NCI-H146 treated with DMSO at 0.1 percent for 48 hours (cell line): ENCODE data around the gene MYO19.
"Not testable (repeated sequence)": the region's sequence is repeated elsewhere in the genome, so short reads cannot be mapped to it uniquely, and the experiment has no call there.

Experiments
- DNase-seq: peaks from one replicate; lab custom pipeline; 2025; ENCODE audit not compliant: unreplicated experiment; lab: John Stamatoyannopoulos, UW

MYO19 gene

GRCh38 chr17:36463916-36464764 lies 70.5 kb downstream of the MYO19 start:
- DNase-seq: peak; percentile 1

- no peak for DNase-seq
Observed at GRCh38 chr17:36461330-36462110, 73.1 kb downstream of the MYO19 start.

DNA sequence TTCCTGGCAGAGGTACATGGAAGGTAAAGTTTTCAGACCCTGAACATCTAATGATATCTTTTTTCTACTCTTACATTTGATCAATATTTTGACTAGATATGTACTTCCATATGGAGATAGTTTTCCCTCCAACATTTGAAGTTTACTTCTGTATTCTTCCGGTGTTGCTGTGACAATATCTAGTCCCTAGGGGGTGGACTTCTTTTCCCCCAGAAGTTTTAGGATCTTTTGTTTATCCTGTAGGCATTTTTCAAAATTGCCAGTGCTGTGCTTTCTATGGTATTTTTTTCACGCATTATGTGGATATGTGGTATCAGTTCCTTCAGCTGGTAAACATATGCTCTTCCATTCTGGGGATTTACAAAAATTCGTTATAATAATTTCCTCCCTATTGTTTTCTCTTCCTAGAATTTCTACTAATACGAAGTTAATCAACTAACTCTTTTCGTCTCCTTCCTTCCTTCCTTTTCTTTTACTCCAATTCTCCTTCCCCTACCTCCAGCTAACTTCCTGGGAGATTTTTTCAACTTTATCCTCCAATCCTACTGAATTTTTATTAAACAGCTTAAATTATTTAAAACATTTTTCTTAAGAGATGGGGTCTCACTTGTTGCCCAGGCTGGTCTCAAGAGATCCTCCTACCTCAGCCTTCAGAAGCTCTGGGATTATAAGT lies 74.3 kb downstream of the MYO19 start:
- DNase-seq: no peak

GRCh38 chr17:36459601-36460000 lies 75.1 kb downstream of the MYO19 start:
- DNase-seq: no peak

- DNase-seq: no peak
Observed at GRCh38 chr17:36459045-36459444, 75.6 kb downstream of the MYO19 start.

DNA sequence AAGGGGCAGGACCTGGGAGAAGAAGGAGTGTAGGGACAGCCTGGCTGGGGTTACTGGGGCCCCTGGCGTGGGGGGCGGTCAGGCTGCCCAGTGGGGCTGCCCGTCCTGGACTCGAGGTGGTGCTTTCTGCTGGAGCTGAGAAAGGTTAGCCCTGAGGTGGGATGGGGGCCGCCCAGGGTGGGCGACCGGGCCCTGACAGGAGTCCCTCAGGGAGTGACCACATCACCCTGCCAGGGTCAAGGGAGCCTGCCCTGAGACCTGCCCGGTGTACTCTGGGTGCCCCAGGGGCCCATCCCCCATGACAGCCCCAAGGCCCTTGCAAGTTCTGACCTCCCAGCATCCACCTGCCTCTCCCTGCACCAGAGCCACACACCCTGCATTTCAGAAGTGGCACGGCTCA lies 77.0 kb downstream of the MYO19 start:
- not testable (repeated sequence) for DNase-seq

DNA sequence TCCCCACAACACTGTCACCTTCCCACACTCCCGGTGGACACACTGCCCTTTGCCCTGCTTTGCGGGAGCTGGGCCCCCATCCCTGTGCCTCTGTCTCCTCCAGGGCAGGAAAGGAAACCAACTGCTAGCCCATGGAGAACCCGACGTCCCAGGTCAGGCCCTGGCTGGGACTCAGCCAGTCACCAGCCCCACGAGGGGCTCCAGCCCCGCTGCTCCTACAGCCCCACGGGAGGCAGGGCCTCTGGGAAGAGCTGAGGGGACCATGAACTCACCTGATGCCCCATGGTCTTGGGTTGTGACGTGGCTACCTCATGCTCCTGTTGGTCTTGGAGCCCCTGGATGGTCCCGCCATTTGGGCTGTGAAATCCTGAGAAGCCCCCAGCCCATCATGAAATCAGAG lies 81.8 kb downstream of the MYO19 start:
- DNase-seq: not testable (repeated sequence)

GRCh38 chr17:36449997-36450396 lies 84.7 kb downstream of the MYO19 start:
- not testable (repeated sequence) for DNase-seq
